Type B pancreatic cell (in vitro differentiated cells): ENCODE data around the gene IPCEF1. TPM values are rescaled to one million over a fixed set of nuclear protein-coding genes. Genes with fewer than 3 reads are reported as not detected.

Experiments used
- DNase-seq: peaks from one replicate; pipeline ENCODE4 v3.0.0; 2021; ENCODE audit warnings: mixed read lengths; ENCODE audit not compliant: unreplicated experiment; ENCODE audit errors: extremely low spot score
- H3K27ac Mint-ChIP-seq: 2 replicates; pipeline ENCODE4 v1.8.0; 2021; ENCODE audit warnings: mild to moderate bottlenecking, mixed read lengths
- H3K27me3 Mint-ChIP-seq: 2 replicates; pipeline ENCODE4 v1.8.0; 2021; ENCODE audit warnings: mixed read lengths
- H3K36me3 Mint-ChIP-seq: 2 replicates; pipeline ENCODE4 v1.8.0; 2021; ENCODE audit warnings: mixed read lengths
- H3K4me1 Mint-ChIP-seq: one replicate; pipeline ENCODE4 v1.8.0; 2021; ENCODE audit warnings: mixed read lengths; ENCODE audit not compliant: unreplicated experiment
- H3K4me3 Mint-ChIP-seq: 2 replicates; pipeline ENCODE4 v1.8.0; 2021; ENCODE audit warnings: mild to moderate bottlenecking, mixed read lengths
- H3K9me3 Mint-ChIP-seq: 2 replicates; pipeline ENCODE4 v1.8.0; 2021; ENCODE audit warnings: mixed read lengths
- total RNA-seq: library from RNA; stranded (reverse); gene quantifications from 2 replicates; pipeline ENCODE4 v1.2.1, GENCODE V29; 2021; ENCODE audit warnings: low replicate concordance
- TF ChIP-seq, protein P1 (sequence below): fragments of 200-600 bp; sonication (generic); conservative IDR thresholded peaks from 2 replicates; pipeline ENCODE4 v1.5.0; 2021; ENCODE audit warnings: antibody characterized with exemption, mild to moderate bottlenecking

Gene IPCEF1
- total RNA-seq, 1 donor from 2014 or later: 1.0 TPM

- H3K36me3 Mint-ChIP-seq: no peaks in the 10 kb centered on the region
- H3K9me3 Mint-ChIP-seq: no peaks in the 10 kb centered on the region
- no peaks in the 10 kb centered on the region for H3K27me3 Mint-ChIP-seq
- no peak overlapping the region for H3K4me3 Mint-ChIP-seq
- TF ChIP-seq, protein P1, sequence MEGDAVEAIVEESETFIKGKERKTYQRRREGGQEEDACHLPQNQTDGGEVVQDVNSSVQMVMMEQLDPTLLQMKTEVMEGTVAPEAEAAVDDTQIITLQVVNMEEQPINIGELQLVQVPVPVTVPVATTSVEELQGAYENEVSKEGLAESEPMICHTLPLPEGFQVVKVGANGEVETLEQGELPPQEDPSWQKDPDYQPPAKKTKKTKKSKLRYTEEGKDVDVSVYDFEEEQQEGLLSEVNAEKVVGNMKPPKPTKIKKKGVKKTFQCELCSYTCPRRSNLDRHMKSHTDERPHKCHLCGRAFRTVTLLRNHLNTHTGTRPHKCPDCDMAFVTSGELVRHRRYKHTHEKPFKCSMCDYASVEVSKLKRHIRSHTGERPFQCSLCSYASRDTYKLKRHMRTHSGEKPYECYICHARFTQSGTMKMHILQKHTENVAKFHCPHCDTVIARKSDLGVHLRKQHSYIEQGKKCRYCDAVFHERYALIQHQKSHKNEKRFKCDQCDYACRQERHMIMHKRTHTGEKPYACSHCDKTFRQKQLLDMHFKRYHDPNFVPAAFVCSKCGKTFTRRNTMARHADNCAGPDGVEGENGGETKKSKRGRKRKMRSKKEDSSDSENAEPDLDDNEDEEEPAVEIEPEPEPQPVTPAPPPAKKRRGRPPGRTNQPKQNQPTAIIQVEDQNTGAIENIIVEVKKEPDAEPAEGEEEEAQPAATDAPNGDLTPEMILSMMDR: no peak
- H3K4me1 Mint-ChIP-seq: no peaks in the 10 kb centered on the region
- H3K27ac Mint-ChIP-seq: no peak overlapping the region
- DNase-seq: no peak
Observed at GRCh38 chr6:154134471-154135147, 222.0 kb downstream of the IPCEF1 start.

DNA sequence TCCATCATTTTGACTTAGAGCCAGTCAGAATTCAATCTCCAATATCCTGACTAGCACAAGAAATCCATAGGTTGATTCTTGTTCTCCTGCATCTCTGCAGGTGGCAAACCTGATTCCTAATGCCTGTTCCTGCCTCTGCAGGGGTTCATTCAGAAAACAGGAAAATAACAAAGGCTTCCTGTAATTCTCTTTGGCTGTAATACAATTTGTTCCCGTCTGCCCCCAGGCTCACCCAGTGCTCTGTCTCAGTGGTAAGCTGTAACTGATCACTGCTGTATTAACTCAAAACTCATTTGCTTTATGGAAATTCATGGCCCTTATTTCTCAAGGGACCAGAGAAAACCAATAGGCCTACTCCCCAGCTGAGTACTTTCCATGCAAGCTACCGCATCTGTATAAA lies 228.9 kb downstream of the IPCEF1 start:
- Mint-ChIP-seq H3K27me3 (peaks cover 3% of the 10 kb centered on the region), H3K4me1 (peaks cover 7% of the 10 kb centered on the region), H3K9me3 (no peaks in the 10 kb centered on the region), H3K27ac (no peak overlapping the region), H3K36me3 (no peaks in the 10 kb centered on the region), H3K4me3 (no peak overlapping the region)
- TF ChIP-seq, protein P1: no peak
- no peak for DNase-seq

- peaks cover 7% of the 10 kb centered on the region for H3K4me1 Mint-ChIP-seq
- TF ChIP-seq, protein P1: no peak
- peaks cover 6% of the 10 kb centered on the region for H3K27me3 Mint-ChIP-seq
- H3K9me3 Mint-ChIP-seq: no peaks in the 10 kb centered on the region
- no peak overlapping the region for H3K27ac Mint-ChIP-seq
- no peaks in the 10 kb centered on the region for H3K36me3 Mint-ChIP-seq
- no peak for DNase-seq
- no peak overlapping the region for H3K4me3 Mint-ChIP-seq
Observed at GRCh38 chr6:154125421-154125820, 231.2 kb downstream of the IPCEF1 start.

DNA sequence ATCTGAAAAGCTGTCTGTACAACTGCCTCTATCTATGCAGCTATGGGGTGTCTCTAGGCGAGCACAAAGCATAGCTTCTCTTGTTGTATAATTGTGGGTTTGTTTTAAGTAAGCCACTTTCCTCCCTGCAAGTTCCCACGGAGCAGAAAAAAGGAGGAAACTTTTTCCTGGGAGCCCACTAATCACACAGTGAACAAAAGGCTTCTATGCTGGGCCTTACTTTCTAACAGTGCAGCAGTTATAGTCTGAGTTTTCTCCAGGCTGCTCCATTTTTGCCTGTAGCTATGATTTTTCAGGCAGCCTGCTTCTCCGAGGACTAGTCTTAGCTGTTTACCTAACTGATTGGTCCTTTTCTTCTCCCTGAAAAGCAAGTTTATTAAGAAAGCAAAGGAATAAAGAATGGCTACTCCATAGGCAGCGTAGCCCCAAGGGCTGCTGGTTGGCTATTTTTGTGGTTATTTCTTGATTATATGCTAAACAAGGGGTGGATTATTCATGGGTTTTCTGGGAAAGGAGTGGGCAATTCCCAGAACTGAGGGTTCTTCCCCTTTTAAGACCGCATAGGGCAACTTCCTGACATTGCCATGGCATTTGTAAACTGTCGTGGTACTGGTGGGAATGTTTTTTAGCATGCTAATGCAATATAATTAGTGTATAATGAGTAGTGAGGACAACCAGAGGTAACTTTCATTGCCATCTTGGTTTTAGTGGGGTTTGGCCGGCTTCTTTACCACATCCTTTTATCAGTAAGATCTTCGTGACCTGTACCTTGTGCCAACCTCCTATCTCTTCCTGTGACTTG lies 233.2 kb downstream of the IPCEF1 start:
- peaks cover 7% of the 10 kb centered on the region for H3K4me1 Mint-ChIP-seq
- no peaks in the 10 kb centered on the region for H3K36me3 Mint-ChIP-seq
- no peak for DNase-seq
- no peaks in the 10 kb centered on the region for H3K9me3 Mint-ChIP-seq
- no peak overlapping the region for H3K4me3 Mint-ChIP-seq
- peaks cover 6% of the 10 kb centered on the region for H3K27me3 Mint-ChIP-seq
- no peak overlapping the region for H3K27ac Mint-ChIP-seq
- TF ChIP-seq, protein P1: no peak

- Mint-ChIP-seq H3K27me3 (peaks cover 2% of the 10 kb centered on the region), H3K4me1 (peaks cover under 1% of the 10 kb centered on the region), H3K27ac (no peak overlapping the region), H3K9me3 (no peaks in the 10 kb centered on the region), H3K4me3 (no peak overlapping the region), H3K36me3 (no peaks in the 10 kb centered on the region)
- TF ChIP-seq, protein P1: no peak
- DNase-seq: no peak
Observed at GRCh38 chr6:154122195-154122925, 234.2 kb downstream of the IPCEF1 start.
